GM19043 (cell line): ENCODE data around the gene LPGAT1.
"Not testable (repeated sequence)": the region's sequence is repeated elsewhere in the genome, so short reads cannot be mapped to it uniquely, and the experiment has no call there.

Source experiments
- ATAC-seq: cut with Tn5 transposase; IDR thresholded peaks from one replicate; pipeline ENCODE4 v1.9.1; 2021; ENCODE audit warnings: low read depth; ENCODE audit not compliant: unreplicated experiment

LPGAT1 gene, protein sequence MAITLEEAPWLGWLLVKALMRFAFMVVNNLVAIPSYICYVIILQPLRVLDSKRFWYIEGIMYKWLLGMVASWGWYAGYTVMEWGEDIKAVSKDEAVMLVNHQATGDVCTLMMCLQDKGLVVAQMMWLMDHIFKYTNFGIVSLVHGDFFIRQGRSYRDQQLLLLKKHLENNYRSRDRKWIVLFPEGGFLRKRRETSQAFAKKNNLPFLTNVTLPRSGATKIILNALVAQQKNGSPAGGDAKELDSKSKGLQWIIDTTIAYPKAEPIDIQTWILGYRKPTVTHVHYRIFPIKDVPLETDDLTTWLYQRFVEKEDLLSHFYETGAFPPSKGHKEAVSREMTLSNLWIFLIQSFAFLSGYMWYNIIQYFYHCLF

DNA sequence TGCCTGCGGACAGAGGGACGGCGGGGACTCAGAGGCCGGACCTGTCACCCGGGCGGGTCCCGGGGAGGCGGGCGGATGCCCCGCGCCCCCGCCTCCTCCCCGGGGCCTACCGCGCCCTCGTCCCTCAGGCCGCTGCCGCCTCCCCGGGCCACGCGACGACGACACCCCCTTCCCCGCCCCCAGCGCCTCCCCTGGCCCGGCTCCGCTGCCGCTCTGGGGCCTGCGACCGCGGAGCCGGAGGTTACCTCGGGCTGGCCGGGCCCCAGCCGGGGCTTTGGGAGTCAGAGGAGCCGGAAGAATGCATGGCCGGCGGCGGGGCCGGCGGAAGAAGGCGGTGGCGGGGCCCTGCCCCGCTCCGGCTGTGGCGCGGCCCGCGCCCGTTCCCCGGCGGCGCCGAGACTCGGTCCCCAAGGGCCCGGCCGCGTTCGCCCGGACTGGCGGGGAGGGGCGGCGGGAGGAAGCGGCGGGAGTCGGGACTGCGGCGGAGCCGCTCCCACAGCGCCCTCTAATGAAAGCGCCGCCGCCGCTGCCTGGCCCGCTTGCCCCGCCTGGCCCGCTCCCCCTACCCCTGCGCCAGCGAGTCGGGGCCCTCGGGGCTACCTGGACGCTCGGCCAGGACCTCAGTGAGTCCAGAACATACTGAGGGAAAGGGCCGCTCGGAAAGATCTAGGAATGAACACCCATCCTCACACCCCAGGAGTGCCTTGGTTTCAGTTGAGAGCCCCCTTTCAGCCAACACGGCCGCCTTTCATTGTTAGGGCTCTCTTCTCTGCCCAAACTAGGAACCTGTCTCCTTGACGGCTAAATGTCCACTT, at the start of gene LPGAT1:
TSS of gene LPGAT1 (minus strand) at position 436 of the 815 bp plus-strand sequence. CDS start 1,467 bp downstream, outside the sequence.
- peak; percentile 53 for ATAC-seq

DNA sequence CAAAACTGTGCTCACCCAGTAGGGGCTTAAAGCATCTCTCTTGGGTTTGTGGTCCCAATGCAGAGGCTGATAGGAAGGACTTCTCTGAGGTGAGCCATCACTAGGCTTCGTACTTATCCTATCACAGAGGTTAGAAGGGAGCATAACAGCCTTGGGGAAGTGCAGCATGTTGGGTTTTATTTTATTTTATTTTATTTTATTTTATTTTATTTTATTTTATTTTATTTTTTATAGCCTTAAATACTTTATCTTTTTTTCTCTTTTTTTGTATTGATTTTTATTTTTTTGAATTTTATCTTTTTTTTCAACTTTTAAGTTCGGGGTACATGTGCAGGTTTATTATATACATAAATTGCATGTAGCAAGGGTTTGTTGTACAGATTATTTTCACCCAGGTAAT, 48.9 kb upstream of the LPGAT1 start:
- ATAC-seq: no peak

DNA sequence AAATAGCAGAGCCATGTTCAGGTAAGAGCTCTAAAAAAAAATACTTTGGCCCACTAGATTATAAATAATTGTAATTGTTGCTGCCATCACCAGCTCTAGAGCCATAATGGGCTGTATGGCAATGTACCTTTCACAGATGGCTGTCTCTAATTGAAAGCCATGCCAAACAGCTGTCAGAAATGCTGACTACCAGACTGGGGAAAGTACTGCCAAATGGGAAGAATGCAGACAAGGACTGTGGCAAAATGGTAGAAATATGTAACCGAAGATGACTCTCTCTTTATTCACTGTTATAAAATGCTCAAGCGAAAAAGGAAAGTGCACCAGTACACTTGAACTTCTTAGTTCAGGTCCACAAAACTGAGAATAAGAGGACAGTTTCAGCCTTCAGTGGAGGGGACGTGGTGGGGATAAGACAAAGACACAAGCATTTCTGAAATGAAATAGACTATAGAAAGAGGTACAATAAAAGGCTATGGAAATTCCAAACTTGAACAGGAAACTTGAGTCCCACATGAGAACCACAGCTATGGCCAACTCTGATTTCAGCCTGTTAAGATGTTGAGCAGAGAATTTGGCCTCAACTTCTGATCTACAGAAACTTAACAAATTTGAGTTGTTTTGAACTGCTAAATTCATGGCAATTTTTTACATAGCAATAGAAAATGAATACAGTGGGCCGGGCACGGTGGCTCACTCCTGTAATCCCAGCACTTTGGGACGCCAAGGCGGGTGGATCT, 46.5 kb upstream of the LPGAT1 start:
- no peak for ATAC-seq

DNA sequence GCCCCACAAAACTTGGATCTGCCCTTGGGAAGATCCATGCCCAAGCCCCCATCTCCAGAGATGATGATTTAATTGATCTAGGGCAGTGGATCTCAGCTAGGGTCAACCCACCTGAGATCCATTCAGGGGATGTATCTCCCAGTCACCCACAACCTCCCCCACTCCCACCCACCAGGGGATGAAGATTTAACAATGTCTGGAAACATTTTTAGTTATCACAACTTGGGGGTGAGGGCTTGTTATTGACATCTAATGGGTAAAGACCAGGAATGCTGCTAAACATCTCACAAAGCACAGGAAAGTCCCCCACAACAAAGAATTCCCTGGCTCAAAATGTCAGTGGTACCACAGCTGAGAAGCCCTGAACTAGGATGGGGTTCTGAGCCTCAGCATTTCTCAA, 45.0 kb upstream of the LPGAT1 start:
- ATAC-seq: no peak

DNA sequence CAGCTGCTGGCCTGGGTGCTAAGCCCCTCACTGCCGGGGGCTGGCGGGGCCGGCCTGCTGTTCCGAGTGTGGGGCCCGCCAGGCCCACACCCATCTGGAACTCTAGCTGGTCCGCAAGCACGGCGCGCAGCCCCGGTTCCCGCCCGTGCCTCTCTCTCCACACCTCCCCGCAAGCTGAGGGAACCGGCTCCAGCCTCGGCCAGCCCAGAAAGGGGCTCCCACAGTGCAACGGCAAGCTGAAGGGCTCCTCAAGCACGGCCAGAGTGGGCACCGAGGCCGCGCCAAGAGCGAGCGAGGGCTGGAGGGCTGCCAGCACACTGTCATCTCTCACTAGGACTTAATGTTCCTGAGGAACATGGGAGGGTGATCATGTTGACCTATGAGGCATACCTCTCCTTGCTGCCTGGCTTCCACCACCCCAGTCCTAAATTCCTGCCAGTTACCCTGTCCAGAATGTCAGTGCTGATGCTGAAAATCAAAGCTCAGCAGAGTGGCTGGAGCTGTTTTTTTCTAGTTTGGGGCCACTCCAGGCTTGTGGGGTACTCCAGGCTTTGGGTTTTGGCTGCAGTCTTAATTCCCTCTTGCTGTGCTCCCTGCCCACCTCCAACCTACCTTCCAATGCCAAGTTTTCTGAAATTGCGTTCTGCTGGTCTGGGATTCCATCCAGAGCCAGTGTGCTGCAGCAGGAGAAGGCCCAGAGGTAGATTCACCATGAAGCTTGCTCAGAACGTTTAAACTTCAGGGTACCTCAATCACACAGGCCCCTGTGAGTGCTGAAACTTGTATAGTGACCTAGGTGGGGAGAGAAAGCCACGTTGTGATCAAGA, 44.2 kb upstream of the LPGAT1 start:
- no peak for ATAC-seq

DNA sequence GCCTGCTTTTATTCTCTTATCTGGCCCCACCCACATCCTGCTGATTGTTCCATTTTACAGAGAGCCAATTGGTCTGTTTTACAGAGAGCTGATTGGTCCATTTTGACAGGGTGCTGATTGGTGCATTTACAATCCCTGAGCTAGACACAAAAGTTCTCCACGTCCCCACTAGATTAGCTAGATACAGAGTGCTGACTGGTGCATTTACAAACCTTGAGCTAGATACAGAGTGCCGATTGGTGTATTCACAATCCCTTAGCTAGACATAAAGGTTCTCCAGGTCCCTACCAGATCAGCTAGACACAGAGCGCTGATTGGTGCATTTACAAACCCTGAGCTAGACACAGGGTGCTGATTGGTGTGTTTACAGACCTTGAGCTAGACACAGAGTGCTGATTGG, 43.2 kb upstream of the LPGAT1 start:
- ATAC-seq: not testable (repeated sequence)

DNA sequence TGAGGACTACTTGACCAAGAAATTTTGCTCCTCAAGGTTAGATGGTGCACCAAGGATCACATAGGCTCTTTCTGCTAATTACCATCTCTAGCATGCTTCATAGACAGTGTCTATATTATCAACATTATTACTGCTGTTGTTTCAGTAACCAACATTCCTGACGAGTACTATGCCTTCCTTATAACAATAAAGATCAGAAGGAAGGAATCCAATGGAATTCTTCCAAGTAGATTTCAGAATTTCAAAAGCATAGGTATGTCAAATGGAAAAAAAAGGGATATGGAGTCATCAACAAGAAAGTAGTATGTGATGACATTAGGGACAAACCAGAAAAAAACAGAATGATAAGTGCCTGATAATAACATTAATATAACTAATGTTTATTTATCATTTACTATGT, 39.6 kb upstream of the LPGAT1 start:
- no peak for ATAC-seq

DNA sequence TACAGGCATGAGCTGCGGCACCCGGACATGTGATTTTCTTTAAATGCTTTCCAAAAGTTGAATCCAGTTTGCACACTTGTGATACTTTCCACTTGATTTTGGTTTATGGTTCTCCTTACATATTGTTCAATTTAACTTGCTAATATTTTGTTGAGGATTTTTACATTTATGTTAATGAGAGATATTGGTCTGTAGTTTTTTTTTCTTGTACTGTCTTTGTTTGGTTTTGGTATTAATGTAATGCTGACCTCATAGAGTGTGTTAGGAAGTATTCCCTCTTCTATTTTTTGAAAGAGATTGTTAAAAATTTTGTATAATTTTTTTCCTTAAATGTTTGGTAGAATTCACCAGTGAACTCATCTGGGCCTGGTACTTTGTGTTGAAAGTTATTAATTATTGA, 34.6 kb upstream of the LPGAT1 start:
- ATAC-seq: no peak

DNA sequence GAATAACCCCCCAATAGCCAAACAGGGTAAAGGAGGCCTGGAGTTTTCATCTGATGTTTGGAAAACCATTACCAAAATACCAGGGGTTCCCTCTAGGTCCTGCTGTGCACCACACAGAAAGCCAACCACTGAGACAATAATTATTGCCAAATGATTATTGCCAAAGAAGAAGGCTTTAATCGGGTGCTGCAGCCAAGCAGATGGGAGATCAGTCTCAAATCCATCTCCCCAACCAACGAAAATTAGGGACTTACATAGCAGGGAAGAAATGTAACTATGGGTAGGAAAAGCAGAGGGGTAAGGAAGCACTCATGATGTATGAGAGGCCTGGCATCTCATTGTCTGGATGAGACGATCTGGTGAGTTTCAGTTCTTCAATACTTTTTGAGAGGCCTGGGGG, 28.8 kb upstream of the LPGAT1 start:
- ATAC-seq: no peak

DNA sequence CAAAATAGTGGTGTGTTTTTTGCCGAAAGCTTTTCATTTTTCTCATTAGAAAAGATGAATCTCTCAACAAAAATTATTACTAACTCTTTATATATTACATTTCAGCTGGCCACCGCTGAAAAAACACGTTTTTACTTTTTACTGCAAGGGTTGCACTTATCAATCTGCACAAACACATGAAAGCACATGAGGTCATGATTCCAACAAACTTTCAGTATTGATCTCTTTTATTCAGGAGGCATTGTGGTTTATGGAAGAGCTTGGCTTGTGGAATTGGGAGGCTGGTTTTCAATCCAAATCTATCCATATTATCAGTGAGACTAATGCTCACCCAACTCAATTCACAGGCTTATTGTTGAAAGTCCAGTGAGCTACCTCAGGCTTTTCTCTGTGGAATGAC, 20.6 kb upstream of the LPGAT1 start:
- ATAC-seq: no peak

DNA sequence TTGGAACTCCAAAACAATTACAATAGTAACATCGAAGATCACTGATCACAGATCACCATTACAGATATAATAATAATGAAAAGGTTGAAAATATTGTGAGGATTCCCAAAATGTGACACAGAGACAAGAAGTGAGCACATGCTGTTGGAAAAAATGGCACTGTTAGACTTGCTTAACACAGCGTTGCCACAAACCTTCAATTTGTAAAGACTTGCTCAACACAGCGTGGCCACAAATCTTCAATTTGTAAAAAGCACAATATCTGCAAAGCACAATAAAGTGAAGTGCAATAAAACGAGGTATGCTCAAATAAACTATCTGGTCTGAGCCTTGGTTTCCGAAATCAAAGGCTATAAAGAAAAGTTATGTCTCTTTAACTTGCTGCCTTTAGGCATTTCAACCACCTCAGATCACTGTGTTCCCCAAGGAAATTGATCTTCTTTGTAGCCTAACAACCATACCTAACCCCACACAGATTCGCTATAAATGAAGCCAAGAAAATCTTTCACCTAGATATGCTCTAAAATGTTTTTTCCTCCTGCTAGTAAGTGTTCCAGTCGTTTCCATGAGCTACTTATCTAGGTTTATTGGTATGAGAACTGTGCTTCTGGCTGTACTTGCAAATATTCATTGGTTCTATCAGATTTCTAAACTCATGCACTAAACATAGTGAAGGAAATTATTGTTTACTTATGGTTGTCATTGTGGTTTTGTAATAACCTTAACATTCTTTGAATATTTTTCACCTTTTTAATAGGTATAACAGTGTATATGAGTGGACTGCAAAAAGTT, 13.1 kb upstream of the LPGAT1 start:
- ATAC-seq: no peak

DNA sequence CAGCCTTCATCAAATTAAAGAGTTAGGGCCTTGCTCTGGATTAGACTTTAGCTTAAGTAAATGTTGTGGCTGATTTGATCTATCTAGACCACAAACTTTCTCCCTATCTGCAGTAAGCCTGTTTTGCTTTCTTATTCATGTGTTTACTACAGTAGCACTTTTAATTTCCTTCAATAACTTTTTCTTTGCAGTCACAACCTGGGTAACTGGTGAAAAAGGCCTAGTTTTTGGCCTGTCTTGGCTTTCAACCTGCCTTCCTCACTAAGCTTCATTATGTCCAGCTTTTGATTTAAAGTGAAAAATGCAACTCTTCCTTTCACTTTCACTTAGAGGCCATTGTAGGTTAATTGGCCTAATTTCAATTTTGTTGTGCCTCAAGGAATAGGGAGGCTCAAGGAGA, 12.5 kb upstream of the LPGAT1 start:
- no peak for ATAC-seq

DNA sequence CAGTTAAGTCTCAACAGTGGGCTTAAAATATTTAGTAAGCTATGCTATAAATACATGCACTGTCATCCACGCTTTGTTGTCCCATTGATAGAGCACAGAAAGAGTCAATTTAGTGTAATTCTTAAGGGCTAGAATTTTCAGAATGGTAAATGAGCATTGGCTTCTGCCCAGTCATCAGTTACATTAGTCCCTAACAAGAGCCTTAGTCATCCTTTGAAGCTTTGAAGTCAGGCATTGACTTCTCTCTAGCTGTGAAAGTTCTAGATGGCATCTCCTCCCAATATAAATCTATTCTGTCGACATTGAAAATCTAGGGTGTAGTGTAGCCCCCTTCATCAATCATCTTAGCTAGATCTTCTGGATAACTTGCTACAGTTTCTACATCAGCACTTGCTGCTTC, 12.0 kb upstream of the LPGAT1 start:
- no peak for ATAC-seq

DNA sequence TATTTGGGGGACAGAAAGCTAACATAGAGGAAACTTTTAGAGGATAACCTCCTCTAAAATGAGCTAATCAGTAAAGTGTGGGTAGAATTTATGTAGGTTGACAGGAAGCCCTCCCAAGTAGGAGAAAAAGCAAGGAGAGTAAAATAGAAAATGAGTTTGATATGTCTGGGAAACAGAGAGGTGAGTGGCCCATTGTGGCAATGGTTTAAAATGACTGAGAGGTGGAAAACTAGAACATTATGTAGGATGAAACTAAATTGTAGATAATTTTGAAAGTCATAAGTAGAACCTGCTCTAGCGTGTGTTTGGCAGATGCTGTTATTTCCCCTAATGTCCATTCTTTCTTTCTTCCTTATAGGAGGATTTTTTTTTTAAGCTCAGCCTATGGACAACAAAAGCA, 8.5 kb upstream of the LPGAT1 start:
- ATAC-seq: no peak

DNA sequence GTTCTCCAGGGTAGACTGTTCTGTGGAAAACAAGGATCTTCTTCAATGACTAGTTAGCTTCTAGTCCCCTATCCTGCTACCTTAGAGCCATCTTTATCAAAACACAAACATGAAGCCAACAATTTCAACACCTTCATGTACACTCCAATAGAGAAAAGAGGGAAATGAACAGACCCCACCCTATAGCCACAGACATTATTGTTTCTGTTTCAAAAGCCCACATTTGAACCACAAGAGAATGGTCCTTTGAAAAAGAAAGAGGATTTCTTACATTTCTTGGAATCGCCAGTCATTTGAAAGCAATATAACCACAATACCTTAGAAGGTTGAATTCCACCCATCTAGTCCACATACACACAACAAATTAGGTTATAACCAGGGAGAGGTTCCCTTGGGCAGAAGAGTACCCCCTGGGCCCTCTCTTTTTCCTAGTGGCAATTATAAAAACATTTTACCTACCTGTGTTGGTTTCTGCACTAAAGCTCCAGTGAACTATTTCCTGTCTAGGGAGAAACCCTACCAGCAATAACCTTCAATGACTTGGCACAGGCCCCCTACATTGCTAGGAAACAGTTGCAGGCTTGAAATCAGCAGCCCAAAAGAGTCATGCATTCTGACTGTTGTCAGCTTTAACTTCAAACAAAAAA, 2.7 kb upstream of the LPGAT1 start:
- no peak for ATAC-seq

DNA sequence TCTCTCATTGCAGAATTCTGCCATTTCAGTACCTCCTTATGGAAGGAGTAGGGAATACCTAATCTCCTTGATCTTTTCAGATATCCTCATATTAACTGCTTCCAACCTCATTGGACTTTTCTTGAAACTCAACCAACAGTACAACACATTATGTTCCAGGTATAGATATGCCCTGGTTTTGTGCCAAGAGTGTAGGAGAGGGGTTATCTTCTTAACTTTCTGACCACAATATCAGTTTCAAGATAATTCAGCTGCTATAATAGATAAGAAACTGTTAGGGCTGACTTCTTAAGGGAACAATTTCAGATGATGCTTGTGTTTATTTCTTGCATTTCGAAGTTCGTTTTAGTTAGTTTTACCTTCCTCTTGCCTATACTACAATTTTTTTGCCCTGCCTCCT, 2.1 kb upstream of the LPGAT1 start:
- no peak for ATAC-seq

DNA sequence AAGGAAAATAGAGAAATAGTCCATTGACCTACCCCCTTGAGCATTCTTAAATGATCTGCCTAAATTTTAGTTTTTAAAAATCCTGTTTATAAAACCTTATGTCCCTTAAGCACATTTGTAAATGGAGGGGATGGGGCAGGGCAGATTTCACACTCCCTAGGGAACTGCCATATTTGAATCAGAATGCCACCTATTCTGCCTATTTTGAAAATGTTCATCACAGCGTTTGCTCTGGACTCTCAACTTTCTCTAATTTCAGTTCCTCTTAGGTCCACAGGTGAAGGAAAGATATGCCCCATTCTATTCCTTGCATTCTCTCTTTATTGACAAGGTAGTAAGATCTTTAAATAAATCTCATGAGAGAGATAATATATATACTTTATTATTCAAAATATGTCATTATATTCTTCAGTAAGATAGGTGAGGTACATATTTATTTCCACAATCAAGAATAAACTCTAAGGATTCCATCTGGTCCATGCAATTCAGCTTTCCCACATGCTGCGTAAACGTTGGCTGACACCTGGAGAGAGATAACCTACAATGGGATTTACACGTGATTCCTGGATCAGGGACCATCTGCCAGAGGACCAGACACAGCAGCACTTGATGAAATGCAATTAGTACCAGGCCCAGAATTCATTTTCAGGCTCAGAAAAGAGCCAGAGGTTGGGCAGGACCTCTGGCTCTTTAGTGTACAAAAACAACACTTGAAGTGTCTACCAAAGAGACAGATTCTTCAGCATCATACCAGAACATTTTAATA, 1.2 kb upstream of the LPGAT1 start:
- no peak for ATAC-seq

DNA sequence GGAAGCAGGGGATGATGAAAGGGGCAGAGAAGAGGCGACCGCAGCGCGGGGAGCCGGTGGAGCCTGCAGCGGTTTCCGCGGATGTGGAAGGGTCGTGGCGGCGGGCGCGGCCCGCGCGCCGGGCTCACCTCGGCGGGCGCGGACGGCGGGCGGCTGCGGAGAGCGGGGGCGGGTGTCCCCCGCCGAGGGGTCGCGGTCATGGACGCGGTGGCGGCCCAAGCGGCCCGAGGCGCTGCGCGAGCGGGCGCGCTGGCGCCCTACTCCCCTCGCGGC, 572 bp downstream of the LPGAT1 start:
- ATAC-seq: no peak
